HepG2 (cell line): ENCODE results near the gene C5orf47.

Experiments
- ARNT ChIP-seq: fragments of 450-650 bp; IDR thresholded peaks from 2 replicates; pipeline ENCODE4 v1.6.1; 2017
- CHCHD3 ChIP-seq: sonication (generic); formaldehyde crosslinking; IDR thresholded peaks from 2 replicates; pipeline ENCODE4 v1.8.0; 2022; ENCODE audit warnings: mild to moderate bottlenecking, missing genetic modification reagents, moderate library complexity
- EP300 ChIP-seq, 3 experiments: sonication (generic) in 1 of 3; formaldehyde crosslinking in 1 of 3; IDR thresholded peaks; 2 replicates each; pipeline versions ENCODE4 v1.5.1 to v1.6.1; 2011 to 2020; ENCODE audit warnings: low read depth in 2 of 3, low read length in 2 of 3, borderline replicate concordance in 1 of 3, improper control_type of control experiment in 1 of 3, mild to moderate bottlenecking in 1 of 3, missing genetic modification reagents in 1 of 3, moderate library complexity in 1 of 3
- EZH2 ChIP-seq: conservative IDR thresholded peaks from 2 replicates; pipeline ENCODE4 v1.6.1; 2012; ENCODE audit warnings: mild to moderate bottlenecking, low read depth, low read length, moderate library complexity
- MTA3 ChIP-seq: sonication (generic); formaldehyde crosslinking; IDR thresholded peaks from 2 replicates; pipeline ENCODE4 v1.4.0; 2020; ENCODE audit warnings: missing genetic modification reagents
- RELA ChIP-seq: sonication (generic); formaldehyde crosslinking; IDR thresholded peaks from 2 replicates; pipeline ENCODE4 v1.4.0; 2020; ENCODE audit warnings: missing genetic modification reagents
- REST ChIP-seq, 2 experiments: IDR thresholded peaks; 2 replicates each; pipeline ENCODE4 v1.6.1; 2011 to 2012; ENCODE audit warnings: low read length in 2 of 2, borderline replicate concordance in 1 of 2, low read depth in 1 of 2, mild to moderate bottlenecking in 1 of 2, moderate library complexity in 1 of 2
- SKIL ChIP-seq: sonication (generic); formaldehyde crosslinking; IDR thresholded peaks from 2 replicates; pipeline ENCODE4 v1.8.0; 2022; ENCODE audit warnings: missing genetic modification reagents, mild to moderate bottlenecking, moderate library complexity, borderline replicate concordance
- ZBTB7A ChIP-seq: sonication (generic); formaldehyde crosslinking; IDR thresholded peaks from 2 replicates; pipeline ENCODE4 v1.8.0; 2022; ENCODE audit warnings: mild to moderate bottlenecking, missing genetic modification reagents
- ZBTB8A ChIP-seq: sonication (generic); formaldehyde crosslinking; IDR thresholded peaks from 2 replicates; pipeline ENCODE4 v1.4.0; 2020; ENCODE audit warnings: mild to moderate bottlenecking, low read depth, missing genetic modification reagents, borderline replicate concordance
- ZNF430 ChIP-seq: sonication (generic); formaldehyde crosslinking; IDR thresholded peaks from 2 replicates; pipeline ENCODE4 v1.9.0; 2021; ENCODE audit warnings: mild to moderate bottlenecking, missing genetic modification reagents
- ZNF776 ChIP-seq: sonication (generic); formaldehyde crosslinking; IDR thresholded peaks from 2 replicates; pipeline ENCODE4 v1.4.0; 2020; ENCODE audit warnings: mild to moderate bottlenecking, missing genetic modification reagents

GRCh38 chr5:173960986-173961385 is 28.0 kb upstream of the C5orf47 start:
- no peak for TF ChIP-seq EP300 (IDR thresholded peaks at IDR 0.05; ENCODE audit: low read depth in 2 of 2, low read length in 2 of 2)
- TF ChIP-seq EP300 (CRISPR knock-in tag; IDR thresholded peaks at IDR 0.05; ENCODE audit: borderline replicate concordance): no peak
- TF ChIP-seq CHCHD3: no peak
- no peak for TF ChIP-seq REST (IDR thresholded peaks at IDR 0.05; ENCODE audit: borderline replicate concordance in 1 of 2, low read depth in 1 of 2, low read length in 2 of 2)
- no peak for TF ChIP-seq ZNF430
- no peak for TF ChIP-seq ZBTB7A (CRISPR knock-in tag)
- no peak for TF ChIP-seq RELA (CRISPR knock-in tag)
- no peak for TF ChIP-seq SKIL (CRISPR knock-in tag)
- TF ChIP-seq ZNF776 (CRISPR knock-in tag): no peak
- no peak for TF ChIP-seq ZBTB8A (CRISPR knock-in tag)
- no peak for TF ChIP-seq EZH2
- TF ChIP-seq ARNT: no peak
- no peak for TF ChIP-seq MTA3 (CRISPR knock-in tag)
